ENCODE measurements around the gene MLIP.
"Not testable (repeated sequence)": the region's sequence is repeated elsewhere in the genome, so short reads cannot be mapped to it uniquely, and the experiment has no call there.

MLIP gene

GRCh38 chr6:54195637-54196036, 84.4 kb downstream of the MLIP start:
- TF ChIP-seq ZFX (IDR thresholded peaks at IDR 0.05), result no peak
- TF ChIP-seq CTCF (conservative IDR thresholded peaks at IDR 0.05), result no peak
- no peak overlapping the region for H3K27ac ChIP-seq

- TF ChIP-seq CTCF (conservative IDR thresholded peaks at IDR 0.05), result no peak
- TF ChIP-seq ZFX (IDR thresholded peaks at IDR 0.05), result no peak
- no peak overlapping the region for H3K27ac ChIP-seq
These were observed 85.7 kb downstream of the MLIP start for GRCh38 chr6:54196905-54197304.

- H3K27ac ChIP-seq, result no peak overlapping the region
- no peak for TF ChIP-seq ZFX (IDR thresholded peaks at IDR 0.05)
- TF ChIP-seq CTCF (conservative IDR thresholded peaks at IDR 0.05), result no peak
These were observed 86.9 kb downstream of the MLIP start for GRCh38 chr6:54198134-54198533.

- peak; percentile 15 for TF ChIP-seq CTCF (conservative IDR thresholded peaks at IDR 0.05)
- not testable (repeated sequence) for H3K27ac ChIP-seq
These were observed 92.3 kb downstream of the MLIP start for GRCh38 chr6:54203474-54204035.

GRCh38 chr6:54204921-54205591, 93.8 kb downstream of the MLIP start:
- TF ChIP-seq ZFX (IDR thresholded peaks at IDR 0.05) (no peak), CTCF (conservative IDR thresholded peaks at IDR 0.05) (no peak)
- H3K27ac ChIP-seq, result no peak overlapping the region

GRCh38 chr6:54206510-54206909, 95.3 kb downstream of the MLIP start:
- TF ChIP-seq CTCF (conservative IDR thresholded peaks at IDR 0.05) (no peak), ZFX (IDR thresholded peaks at IDR 0.05) (no peak)
- H3K27ac ChIP-seq, result no peak overlapping the region

- H3K27ac ChIP-seq, result not testable (repeated sequence)
These were observed 98.7 kb downstream of the MLIP start for GRCh38 chr6:54209983-54210382.

- no peak for TF ChIP-seq ZFX (IDR thresholded peaks at IDR 0.05)
- TF ChIP-seq CTCF (conservative IDR thresholded peaks at IDR 0.05), result no peak
- H3K27ac ChIP-seq, result no peak overlapping the region
These were observed 103.0 kb downstream of the MLIP start for GRCh38 chr6:54214286-54214685.
